ENCODE data around the gene NDUFA3. TPM values are rescaled to one million over a fixed set of nuclear protein-coding genes. Genes with fewer than 3 reads are reported as not detected.

Gene NDUFA3
- total RNA-seq, 5 donors from 2014 or later (not counting 1 experiment from before 2014, with no cell fraction given), result 77.4 to 137 (median 123) TPM

DNA sequence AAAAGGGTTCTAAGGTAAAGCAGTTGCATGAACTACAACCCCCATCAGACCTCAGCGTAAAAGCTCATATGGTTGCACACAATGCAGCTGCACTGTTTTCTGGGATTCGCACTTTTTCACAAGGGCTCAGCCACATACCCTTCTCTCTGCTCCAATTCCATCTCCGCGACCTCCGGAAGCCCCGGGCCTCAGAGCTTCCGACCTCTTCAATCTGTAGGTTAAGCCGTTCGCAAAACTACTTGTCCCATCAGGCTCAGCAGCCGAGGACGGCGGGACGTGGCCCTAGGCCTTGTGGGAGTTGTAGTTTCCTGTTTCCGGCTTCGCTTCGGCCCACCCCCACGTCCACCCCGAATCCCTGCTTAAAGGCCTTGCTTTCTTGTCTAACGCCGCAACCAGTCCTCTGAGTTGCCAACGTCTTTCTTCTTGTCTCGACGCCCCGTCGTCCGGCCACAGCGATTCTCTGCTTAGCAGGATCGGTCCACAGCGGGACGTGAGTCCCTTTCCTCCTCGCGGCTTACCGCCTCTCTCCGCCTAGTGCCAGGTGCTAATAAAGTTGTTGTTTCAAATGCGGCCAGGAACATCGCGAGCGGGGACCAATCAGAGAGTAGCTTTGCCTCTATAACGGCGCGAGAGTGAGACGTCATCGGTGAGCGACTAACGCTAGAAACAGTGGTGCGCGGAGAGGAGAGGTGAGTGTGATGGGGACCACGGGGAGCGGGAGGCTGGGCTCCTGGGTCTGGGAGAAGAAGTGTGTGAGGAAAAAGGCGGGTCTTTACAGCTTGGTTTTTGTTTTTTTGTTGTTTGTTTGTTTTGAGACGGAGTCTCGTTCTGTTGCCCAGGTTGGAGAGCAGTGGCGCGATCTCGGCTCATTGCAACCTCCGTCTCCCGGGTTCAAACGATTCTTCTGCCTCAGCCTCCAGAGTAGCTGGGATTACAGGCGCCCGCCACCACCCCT lies 12.7 kb downstream of the NDUFA3 start, which contains the start of the genes PRPF31 and TFPT:
TSS of gene PRPF31 (plus strand) at position 646 of the 955 bp plus-strand sequence. CDS start 2,525 bp downstream, outside the sequence.
TSS of gene TFPT (minus strand) at position 549 of the 955 bp plus-strand sequence. CDS start at position 161, 388 bp downstream.
- Mint-ChIP-seq H3K9me3 (no peaks in the 10 kb centered on the region), H3K27ac (peak within 1 kb of the TSS; percentile 86 to 98), H3K27me3 (no peaks in the 10 kb centered on the region), H3K4me3 (peak within 1 kb of the TSS; percentile 84 to 91 (median 89)), H3K4me1 (peaks cover 32 to 44% (median 40%) of the 10 kb centered on the region in 3 donors), H3K36me3 (peaks cover 16% of the 10 kb centered on the region)
- ATAC-seq (replicated peaks in 1 of 4) (peak; percentile 89 to 91 (median 90)), DNase-seq (peak; percentile 92 to 99 (median 95))
- peaks cover 3 to 29% of the 10 kb centered on the region in 2 donors for H3K36me3 ChIP-seq (ENCODE audit: control insufficient read depth in 2 of 2, extremely low read depth in 1 of 2, insufficient read depth in 1 of 2, low read length in 1 of 2)
- CTCF ChIA-PET, result interaction anchor here in 1 of 2 donors (1.8 to 2.9 kb wide), 2 partner anchors 13 to 21 kb away, joined by 8 to 14 read pairs; partner anchors contain the start of genes CNOT3 and NDUFA3
- H3K4me3 ChIP-seq (ENCODE audit: control insufficient read depth in 1 of 2, extremely low read depth in 1 of 2, low read length in 1 of 2), result peak within 1 kb of the TSS; percentile 82 to 98
- no peaks in the 10 kb centered on the region for H3K9me3 ChIP-seq
- POLR2A ChIA-PET, result interaction anchor here (0.5 to 1.4 kb wide), 5 partner anchors 21 to 85 kb away, joined by 3 to 6 read pairs (median 3); partner anchors contain the start of genes CNOT3 (in 1 of the 2), MBOAT7 (in 1 of the 2) and TSEN34 (in 1 of the 2)
- H3K27me3 ChIP-seq (replicated peaks in 1 of 2; ENCODE audit: control insufficient read depth in 2 of 2, extremely low read depth in 1 of 2, insufficient read depth in 2 of 2, low read length in 1 of 2), result no peaks in the 10 kb centered on the region
- peaks cover 3 to 35% of the 10 kb centered on the region in 2 experiments for H3K4me1 ChIP-seq (ENCODE audit: control insufficient read depth in 1 of 2, extremely low read depth in 1 of 2, insufficient read depth in 2 of 2, low read length in 2 of 2)
- H3K27ac ChIP-seq (ENCODE audit: low read length), result peak within 1 kb of the TSS; percentile 78
- WGBS (ENCODE audit: insufficient coverage), result under 1% methylated on average over 45 of the region's 60 CpGs

DNA sequence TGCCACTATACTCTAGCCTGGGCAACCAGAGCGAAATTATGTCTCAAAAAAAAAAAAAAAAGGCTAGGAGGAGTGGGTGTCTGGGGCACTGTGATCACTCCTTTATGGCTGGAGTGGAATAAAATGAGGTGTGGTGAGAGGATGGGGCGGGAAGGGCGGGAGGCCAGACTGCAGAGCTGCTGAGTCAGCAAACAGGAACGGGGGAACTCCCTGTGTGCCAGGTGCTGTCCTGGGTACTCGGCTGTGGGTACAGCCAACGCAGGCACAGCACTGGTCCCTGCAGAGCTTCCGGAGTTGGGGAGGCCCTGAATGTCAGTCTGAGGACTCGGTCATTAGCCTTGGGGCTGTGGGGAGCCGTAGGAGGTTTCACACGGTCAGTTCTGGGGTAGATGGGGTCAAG lies 18.6 kb downstream of the NDUFA3 start:
- H3K9me3 Mint-ChIP-seq, result no peaks in the 10 kb centered on the region
- H3K36me3 Mint-ChIP-seq, result peaks cover 41% of the 10 kb centered on the region
- H3K4me1 Mint-ChIP-seq, result peaks cover 8 to 17% (median 17%) of the 10 kb centered on the region in 3 donors
- POLR2A ChIA-PET, result no interaction called here
- Histone ChIP-seq H3K27ac (ENCODE audit: low read length) (no peak overlapping the region), H3K4me3 (ENCODE audit: control insufficient read depth in 1 of 2, extremely low read depth in 1 of 2, low read length in 1 of 2) (no peak overlapping the region), H3K4me1 (ENCODE audit: control insufficient read depth in 1 of 2, extremely low read depth in 1 of 2, insufficient read depth in 2 of 2, low read length in 2 of 2) (peaks cover 3 to 9% of the 10 kb centered on the region in 2 experiments), H3K36me3 (ENCODE audit: control insufficient read depth in 2 of 2, extremely low read depth in 1 of 2, insufficient read depth in 1 of 2, low read length in 1 of 2) (peaks cover 13 to 78% of the 10 kb centered on the region in 2 donors), H3K27me3 (replicated peaks in 1 of 2; ENCODE audit: control insufficient read depth in 2 of 2, extremely low read depth in 1 of 2, insufficient read depth in 2 of 2, low read length in 1 of 2) (no peaks in the 10 kb centered on the region), H3K9me3 (no peaks in the 10 kb centered on the region)
- H3K4me3 Mint-ChIP-seq, result no peak overlapping the region
- CTCF ChIA-PET, result interaction anchor here in 1 of 2 donors (0.7 kb wide), 1 partner anchor 1517 kb away, joined by 3 read pairs; no protein-coding TSS in a partner anchor
- H3K27me3 Mint-ChIP-seq, result no peaks in the 10 kb centered on the region
- DNase-seq, result no peak
- 90% methylated on average over 7 of the region's 10 CpGs for WGBS (ENCODE audit: insufficient coverage)
- no peak for ATAC-seq (replicated peaks in 1 of 4)
- no peak overlapping the region for H3K27ac Mint-ChIP-seq

DNA sequence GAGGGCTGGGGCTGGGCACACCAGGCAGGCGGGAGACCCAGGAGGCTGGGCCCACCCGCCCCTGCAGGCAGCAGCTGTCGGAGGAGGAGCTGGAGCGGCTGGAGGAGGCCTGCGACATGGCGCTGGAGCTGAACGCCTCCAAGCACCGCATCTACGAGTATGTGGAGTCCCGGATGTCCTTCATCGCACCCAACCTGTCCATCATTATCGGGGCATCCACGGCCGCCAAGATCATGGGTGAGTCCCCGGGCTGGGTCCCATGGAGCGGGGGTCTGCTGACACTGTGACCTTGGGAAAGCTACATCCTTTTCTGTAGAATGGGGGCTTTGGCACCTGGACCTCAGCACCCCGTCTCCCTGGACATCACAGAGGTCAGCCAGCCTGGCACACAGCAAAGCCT lies 21.0 kb downstream of the NDUFA3 start:
- no peaks in the 10 kb centered on the region for H3K4me1 Mint-ChIP-seq
- Histone ChIP-seq H3K27ac (ENCODE audit: low read length) (no peak overlapping the region), H3K9me3 (no peaks in the 10 kb centered on the region), H3K4me1 (ENCODE audit: control insufficient read depth in 1 of 2, extremely low read depth in 1 of 2, insufficient read depth in 2 of 2, low read length in 2 of 2) (no peaks in the 10 kb centered on the region), H3K27me3 (replicated peaks in 1 of 2; ENCODE audit: control insufficient read depth in 2 of 2, extremely low read depth in 1 of 2, insufficient read depth in 2 of 2, low read length in 1 of 2) (no peaks in the 10 kb centered on the region), H3K4me3 (ENCODE audit: control insufficient read depth in 1 of 2, extremely low read depth in 1 of 2, low read length in 1 of 2) (no peak overlapping the region), H3K36me3 (ENCODE audit: control insufficient read depth in 2 of 2, extremely low read depth in 1 of 2, insufficient read depth in 1 of 2, low read length in 1 of 2) (peaks cover 27 to 93% of the 10 kb centered on the region in 2 donors)
- H3K9me3 Mint-ChIP-seq, result no peaks in the 10 kb centered on the region
- H3K4me3 Mint-ChIP-seq, result no peak overlapping the region
- DNase-seq (no peak), ATAC-seq (replicated peaks in 1 of 4) (no peak)
- 94% methylated on average over 15 of the region's 17 CpGs for WGBS (ENCODE audit: insufficient coverage)
- no peak overlapping the region for H3K27ac Mint-ChIP-seq
- H3K27me3 Mint-ChIP-seq, result no peaks in the 10 kb centered on the region
- ChIA-PET CTCF (no interaction called here), POLR2A (no interaction called here)
- peaks cover 51% of the 10 kb centered on the region for H3K36me3 Mint-ChIP-seq

DNA sequence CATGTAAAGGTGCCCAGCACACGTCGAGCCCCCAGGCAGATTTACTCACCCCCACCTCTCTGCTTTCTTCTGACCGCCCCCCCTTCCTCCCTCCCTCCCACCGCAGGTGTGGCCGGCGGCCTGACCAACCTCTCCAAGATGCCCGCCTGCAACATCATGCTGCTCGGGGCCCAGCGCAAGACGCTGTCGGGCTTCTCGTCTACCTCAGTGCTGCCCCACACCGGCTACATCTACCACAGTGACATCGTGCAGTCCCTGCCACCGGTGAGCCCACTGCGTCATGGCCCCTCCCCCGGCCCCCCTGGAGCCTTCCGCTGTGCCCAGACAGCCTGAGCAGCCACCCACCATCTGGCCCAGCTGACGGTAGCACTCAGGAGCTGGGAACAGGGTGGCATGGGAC lies 21.7 kb downstream of the NDUFA3 start:
- WGBS (ENCODE audit: insufficient coverage), result 98% methylated on average over 19 of the region's 19 CpGs
- H3K27me3 Mint-ChIP-seq, result no peaks in the 10 kb centered on the region
- ChIA-PET CTCF (no interaction called here), POLR2A (interaction anchor here in 1 of 2 donors (1.1 kb wide), 1 partner anchor 13 kb away, joined by 9 read pairs; the partner anchor contains the start of gene CNOT3)
- Histone ChIP-seq H3K27me3 (replicated peaks in 1 of 2; ENCODE audit: control insufficient read depth in 2 of 2, extremely low read depth in 1 of 2, insufficient read depth in 2 of 2, low read length in 1 of 2) (no peaks in the 10 kb centered on the region), H3K4me1 (ENCODE audit: control insufficient read depth in 1 of 2, extremely low read depth in 1 of 2, insufficient read depth in 2 of 2, low read length in 2 of 2) (no peaks in the 10 kb centered on the region), H3K36me3 (ENCODE audit: control insufficient read depth in 2 of 2, extremely low read depth in 1 of 2, insufficient read depth in 1 of 2, low read length in 1 of 2) (peaks cover 34 to 93% of the 10 kb centered on the region in 2 donors), H3K4me3 (ENCODE audit: control insufficient read depth in 1 of 2, extremely low read depth in 1 of 2, low read length in 1 of 2) (no peak overlapping the region), H3K9me3 (no peaks in the 10 kb centered on the region), H3K27ac (ENCODE audit: low read length) (no peak overlapping the region)
- H3K27ac Mint-ChIP-seq, result no peak overlapping the region
- H3K9me3 Mint-ChIP-seq, result no peaks in the 10 kb centered on the region
- no peaks in the 10 kb centered on the region for H3K4me1 Mint-ChIP-seq
- DNase-seq (no peak), ATAC-seq (replicated peaks in 1 of 4) (no peak)
- H3K36me3 Mint-ChIP-seq, result peaks cover 52% of the 10 kb centered on the region
- H3K4me3 Mint-ChIP-seq, result no peak overlapping the region

- Histone ChIP-seq H3K4me3 (ENCODE audit: control insufficient read depth in 1 of 2, extremely low read depth in 1 of 2, low read length in 1 of 2) (no peak overlapping the region), H3K4me1 (ENCODE audit: control insufficient read depth in 1 of 2, extremely low read depth in 1 of 2, insufficient read depth in 2 of 2, low read length in 2 of 2) (no peaks in the 10 kb centered on the region), H3K27ac (ENCODE audit: low read length) (no peak overlapping the region), H3K36me3 (ENCODE audit: control insufficient read depth in 2 of 2, extremely low read depth in 1 of 2, insufficient read depth in 1 of 2, low read length in 1 of 2) (peaks cover 36 to 88% of the 10 kb centered on the region in 2 donors), H3K9me3 (no peaks in the 10 kb centered on the region), H3K27me3 (replicated peaks in 1 of 2; ENCODE audit: control insufficient read depth in 2 of 2, extremely low read depth in 1 of 2, insufficient read depth in 2 of 2, low read length in 1 of 2) (no peaks in the 10 kb centered on the region)
- peaks cover 46% of the 10 kb centered on the region for H3K36me3 Mint-ChIP-seq
- H3K27me3 Mint-ChIP-seq, result no peaks in the 10 kb centered on the region
- 92% methylated on average over 6 of the region's 9 CpGs for WGBS (ENCODE audit: insufficient coverage)
- no peak overlapping the region for H3K4me3 Mint-ChIP-seq
- ChIA-PET CTCF (no interaction called here), POLR2A (no interaction called here)
- ATAC-seq (replicated peaks in 1 of 4) (no peak), DNase-seq (no peak)
- H3K4me1 Mint-ChIP-seq, result no peaks in the 10 kb centered on the region
- no peaks in the 10 kb centered on the region for H3K9me3 Mint-ChIP-seq
- no peak overlapping the region for H3K27ac Mint-ChIP-seq
These were observed 23.1 kb downstream of the NDUFA3 start for GRCh38 chr19:54125713-54126112.

- H3K9me3 ChIP-seq, result no peaks in the 10 kb centered on the region
- ChIA-PET CTCF (no interaction called here), POLR2A (no interaction called here)
- Mint-ChIP-seq H3K9me3 (no peaks in the 10 kb centered on the region), H3K27ac (no peak overlapping the region), H3K4me1 (no peaks in the 10 kb centered on the region), H3K4me3 (no peak overlapping the region), H3K36me3 (peaks cover 32% of the 10 kb centered on the region), H3K27me3 (no peaks in the 10 kb centered on the region)
- no peak overlapping the region for H3K27ac ChIP-seq (ENCODE audit: low read length)
- DNase-seq (no peak), ATAC-seq (replicated peaks in 1 of 4) (no peak)
- WGBS (ENCODE audit: insufficient coverage), result 96% methylated on average over 37 of the region's 44 CpGs
- peaks cover 36 to 77% of the 10 kb centered on the region in 2 donors for H3K36me3 ChIP-seq (ENCODE audit: control insufficient read depth in 2 of 2, extremely low read depth in 1 of 2, insufficient read depth in 1 of 2, low read length in 1 of 2)
- no peak overlapping the region for H3K4me3 ChIP-seq (ENCODE audit: control insufficient read depth in 1 of 2, extremely low read depth in 1 of 2, low read length in 1 of 2)
- H3K4me1 ChIP-seq (ENCODE audit: control insufficient read depth in 1 of 2, extremely low read depth in 1 of 2, insufficient read depth in 2 of 2, low read length in 2 of 2), result no peaks in the 10 kb centered on the region
- H3K27me3 ChIP-seq (replicated peaks in 1 of 2; ENCODE audit: control insufficient read depth in 2 of 2, extremely low read depth in 1 of 2, insufficient read depth in 2 of 2, low read length in 1 of 2), result no peaks in the 10 kb centered on the region
These were observed 25.2 kb downstream of the NDUFA3 start for GRCh38 chr19:54127688-54128440.

Measured in T-cell (primary cell).